ENCODE measurements around the gene CEACAM19. TPM values are rescaled to one million over a fixed set of nuclear protein-coding genes. Genes with fewer than 3 reads are reported as not detected.

The CEACAM19 gene
- total and polyA plus RNA-seq, 2 donors (not counting 3 experiments of a cell fraction or from before 2014, with no cell fraction given), result 9.9 to 14.5 TPM

DNA sequence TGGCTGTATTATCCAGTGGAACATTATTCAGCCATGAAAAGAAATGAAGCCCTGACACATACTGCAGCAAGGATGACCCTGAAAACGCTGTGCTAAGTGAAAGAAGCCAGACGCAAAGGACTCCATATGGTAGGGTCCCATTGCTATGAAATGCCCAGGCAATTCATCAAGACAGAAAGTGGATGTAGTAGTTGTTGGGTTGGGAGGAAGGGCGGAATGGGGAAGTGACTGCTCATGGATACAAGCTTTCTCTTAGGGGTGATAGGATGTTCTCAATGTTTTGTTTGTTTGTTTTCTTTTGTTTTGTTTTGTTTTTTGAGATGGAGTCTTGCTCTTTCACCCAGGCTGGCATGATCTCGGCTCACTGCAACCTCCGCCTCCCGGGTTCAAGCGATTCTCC, 16.6 kb downstream of the CEACAM19 start:
- Histone ChIP-seq H2AFZ (ENCODE audit: low read depth, low read length) (no peak overlapping the region), H3K27me3 (ENCODE audit: control insufficient read depth in 2 of 2, insufficient read depth in 2 of 2, low read length in 2 of 2) (no peaks in the 10 kb centered on the region), H3K4me1 (ENCODE audit: control insufficient read depth, extremely low read depth, insufficient read depth, low read length) (peaks cover 27% of the 10 kb centered on the region), H3K9ac (replicated peaks; ENCODE audit: extremely low read depth, insufficient read depth, low read length) (no peak overlapping the region), H3K27ac (ENCODE audit: insufficient read depth, low read depth, low read length) (no peak overlapping the region), H3K36me3 (ENCODE audit: control insufficient read depth in 2 of 2, extremely low read depth in 1 of 2, insufficient read depth in 2 of 2, low read length in 2 of 2) (no peaks in the 10 kb centered on the region), H3K4me3 (replicated peaks in 1 of 3; ENCODE audit: insufficient read depth in 1 of 3, low read depth in 1 of 3, low read length in 3 of 3) (no peak overlapping the region), H3K9me3 (replicated peaks; ENCODE audit: control insufficient read depth, insufficient read depth, low read length) (no peaks in the 10 kb centered on the region), H3K79me2 (ENCODE audit: control insufficient read depth, insufficient read depth, low read length) (no peaks in the 10 kb centered on the region), H3K4me2 (ENCODE audit: insufficient read depth, low read length) (no peak overlapping the region), H4K20me1 (replicated peaks; ENCODE audit: control insufficient read depth, extremely low read depth, insufficient read depth, low read length) (no peaks in the 10 kb centered on the region), H3K9me1 (replicated peaks; ENCODE audit: control insufficient read depth, extremely low read depth, insufficient read depth, low read length) (no peaks in the 10 kb centered on the region)
- BruUV-seq (replicated peaks), result no TSS peak
- dilution Hi-C loops (cut with MboI; ENCODE audit: extremely low pct_ligation_motif_present, low sequenced_read_pairs), result no loop called here
- FAIRE-seq, result no peak
- TF ChIP-seq JUN (IDR thresholded peaks at IDR 0.05; ENCODE audit: borderline replicate concordance, insufficient read depth, insufficient read length, low read depth) (no peak), MYC (IDR thresholded peaks at IDR 0.05; ENCODE audit: low read depth, low read length) (no peak), POLR2AphosphoS5 (IDR thresholded peaks at IDR 0.05; ENCODE audit: insufficient read depth, low read depth, low read length) (no peak), CTCF (IDR thresholded peaks at IDR 0.05; ENCODE audit: extremely low read depth in 1 of 2, insufficient read depth in 1 of 2, low read depth in 1 of 2, low read length in 2 of 2) (no peak), GATA2 (IDR thresholded peaks at IDR 0.05; ENCODE audit: insufficient read depth, insufficient read length, low read depth, low read length) (no peak), MAX (IDR thresholded peaks at IDR 0.05; ENCODE audit: insufficient read depth, insufficient read length) (no peak), FOS (IDR thresholded peaks at IDR 0.05; ENCODE audit: borderline replicate concordance, insufficient read depth, low read length) (no peak), EZH2 (IDR thresholded peaks at IDR 0.05; ENCODE audit: borderline replicate concordance, low read depth, low read length, severe bottlenecking) (no peak)
- ChIA-PET POLR2A (no interaction called here), CTCF (interaction anchor here (3.8 to 11.5 kb wide), 3 partner anchors 25 to 84 kb away, joined by 12 to 239 read pairs (median 166); no protein-coding TSS in a partner anchor)
- no peak for DNase-seq (ENCODE audit: low read depth, low spot score)
- intact Hi-C loops (cut with micrococcal nuclease), result loop anchor here (5.0 kb wide), 1 partner anchor 69 kb away; no protein-coding TSS in a partner anchor
